Stomach (tissue), 4 donors: Measurements from ENCODE around the gene SLC26A4.

Experiments used
- EP300 ChIP-seq: sonication (generic); formaldehyde crosslinking; IDR thresholded peaks from one replicate; pipeline ENCODE4 v1.6.1; 2017; ENCODE audit warnings: antibody characterized with exemption
- POLR2A ChIP-seq, 4 donors: fragments of 450-650 bp; IDR thresholded peaks; one replicate each; pipeline ENCODE4 v1.6.1; 2016; ENCODE audit warnings: antibody characterized with exemption in 4 of 4, control low read depth in 2 of 4, mild to moderate bottlenecking in 1 of 4, moderate library complexity in 1 of 4
- POLR2AphosphoS5 ChIP-seq, 3 donors: sonication (generic); formaldehyde crosslinking; IDR thresholded peaks; one replicate each; pipeline ENCODE4 v1.6.1; 2016; ENCODE audit warnings: antibody characterized with exemption in 3 of 3
- TF ChIP-seq, protein P1 (sequence below), 7 experiments: fragments of 450-650 bp in 4 of 7; fragments of 200-600 bp in 3 of 7; sonication (generic) in 3 of 7; IDR thresholded peaks; one replicate each; pipeline ENCODE4 v1.5.1; 2016 to 2019; ENCODE audit warnings: antibody characterized with exemption in 7 of 7, control low read depth in 2 of 7, mild to moderate bottlenecking in 1 of 7

DNA sequence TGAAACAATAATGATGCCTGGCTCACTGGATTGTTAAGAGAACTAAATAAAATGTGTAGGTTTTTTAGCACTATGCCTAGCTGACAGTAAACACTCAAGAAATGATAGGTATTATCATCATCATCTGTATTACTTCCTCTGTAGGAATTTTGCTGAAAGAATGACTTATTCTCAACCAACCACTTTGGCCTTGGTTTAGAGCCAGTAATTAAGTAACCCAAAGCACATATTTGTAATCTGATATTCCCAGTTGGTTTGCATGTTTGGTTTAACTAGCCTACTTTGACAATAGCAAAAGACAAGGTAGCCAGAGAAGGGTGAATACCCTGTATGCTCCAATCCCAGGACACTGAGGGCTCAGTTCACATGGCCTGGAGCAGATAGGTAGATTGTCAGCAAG lies 46.2 kb upstream of the SLC26A4 start:
- TF ChIP-seq, protein P1, sequence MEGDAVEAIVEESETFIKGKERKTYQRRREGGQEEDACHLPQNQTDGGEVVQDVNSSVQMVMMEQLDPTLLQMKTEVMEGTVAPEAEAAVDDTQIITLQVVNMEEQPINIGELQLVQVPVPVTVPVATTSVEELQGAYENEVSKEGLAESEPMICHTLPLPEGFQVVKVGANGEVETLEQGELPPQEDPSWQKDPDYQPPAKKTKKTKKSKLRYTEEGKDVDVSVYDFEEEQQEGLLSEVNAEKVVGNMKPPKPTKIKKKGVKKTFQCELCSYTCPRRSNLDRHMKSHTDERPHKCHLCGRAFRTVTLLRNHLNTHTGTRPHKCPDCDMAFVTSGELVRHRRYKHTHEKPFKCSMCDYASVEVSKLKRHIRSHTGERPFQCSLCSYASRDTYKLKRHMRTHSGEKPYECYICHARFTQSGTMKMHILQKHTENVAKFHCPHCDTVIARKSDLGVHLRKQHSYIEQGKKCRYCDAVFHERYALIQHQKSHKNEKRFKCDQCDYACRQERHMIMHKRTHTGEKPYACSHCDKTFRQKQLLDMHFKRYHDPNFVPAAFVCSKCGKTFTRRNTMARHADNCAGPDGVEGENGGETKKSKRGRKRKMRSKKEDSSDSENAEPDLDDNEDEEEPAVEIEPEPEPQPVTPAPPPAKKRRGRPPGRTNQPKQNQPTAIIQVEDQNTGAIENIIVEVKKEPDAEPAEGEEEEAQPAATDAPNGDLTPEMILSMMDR (IDR thresholded peaks at IDR 0.05) = no peak
- TF ChIP-seq POLR2A (IDR thresholded peaks at IDR 0.05) (no peak), POLR2AphosphoS5 (IDR thresholded peaks at IDR 0.05) (no peak), EP300 (no peak)
